HCT116 (cell line): Measurements from ENCODE around the gene SAG. TPM values are rescaled to one million over a fixed set of nuclear protein-coding genes. Genes with fewer than 3 reads are reported as not detected.

ENCODE experiments used
- ATAC-seq: fragments of 200-7000 bp; cut with Tn5 transposase; 2 replicates; pipeline ENCODE4 v1.9.1; 2020; ENCODE audit warnings: mild to moderate bottlenecking, moderate library complexity
- BruUV-seq: library from RNA; stranded (reverse); fragments of 400-500 nt; replicated peaks from 2 replicates; lab custom pipeline; 2021; lab: Mats Ljungman, UMichigan
- CTCF ChIA-PET: fragments of 300-600 bp; sonication (Branson Sonifier 250); formaldehyde crosslinking; loops from one replicate; lab custom pipeline; 2021; ENCODE audit warnings: antibody characterized with exemption; lab: Charles Lee
- POLR2A ChIA-PET: fragments of 300-600, 350-600 bp; sonication (Branson Sonifier 250); formaldehyde crosslinking; loops from one replicate; lab custom pipeline; 2021; ENCODE audit warnings: antibody characterized with exemption; lab: Charles Lee
- RAD21 ChIA-PET, 2 experiments: fragments of 300-600 bp; sonication (Branson Sonifier 250); formaldehyde crosslinking; loops; one replicate each; lab custom pipeline; 2023; ENCODE audit warnings: low total read pairs in 2 of 2; ENCODE audit not compliant: uncharacterized antibody in 2 of 2, unreplicated experiment in 2 of 2, low non-redundant PET in 1 of 2; lab: Charles Lee
- DNase-seq: peaks from one replicate; pipeline ENCODE4 v3.0.0-alpha.2; 2010; ENCODE audit warnings: low read depth, low spot score
- H2AFZ ChIP-seq: fragments of 200-600 bp; shearing (Covaris generic), sonication (generic); 2 replicates; pipeline ENCODE4 v1.6.1; 2017; ENCODE audit warnings: low read depth, mixed run types, mixed read lengths, antibody characterized with exemption, low read length; ENCODE audit not compliant: poor library complexity, severe bottlenecking
- H3K27ac ChIP-seq: 2 replicates; pipeline ENCODE4 v1.5.1; 2012; ENCODE audit warnings: low read depth, low read length
- H3K27me3 ChIP-seq: fragments of 200-600 bp; sonication (generic); 2 replicates; pipeline ENCODE4 v1.6.1; 2016; ENCODE audit warnings: mixed run types, low read length, mixed read lengths; ENCODE audit not compliant: insufficient read depth
- H3K36me3 ChIP-seq, 2 experiments: fragments of 200-500 bp in 1 of 2; fragments of 200-600 bp in 1 of 2; sonication (Bioruptor generic) in 1 of 2; sonication (generic) in 1 of 2; 2 replicates each; pipeline versions ENCODE4 v1.5.1 to v1.6.1; 2014 to 2016; ENCODE audit warnings: low read length in 2 of 2, inconsistent platforms in 1 of 2, mixed read lengths in 1 of 2, mixed run types in 1 of 2; ENCODE audit not compliant: insufficient read depth in 2 of 2, control insufficient read depth in 1 of 2
- H3K4me1 ChIP-seq, 2 experiments: fragments of 200-600 bp in 1 of 2; sonication (generic) in 1 of 2; 2 replicates each; pipeline versions ENCODE4 v1.5.1 to v1.6.1; 2012 to 2017; ENCODE audit warnings: low read length in 2 of 2, inconsistent platforms in 1 of 2, mild to moderate bottlenecking in 1 of 2, mixed read lengths in 1 of 2, mixed run types in 1 of 2, moderate library complexity in 1 of 2; ENCODE audit not compliant: insufficient read depth in 2 of 2, control insufficient read depth in 1 of 2
- H3K4me2 ChIP-seq: fragments of 200-600 bp; sonication (generic); 2 replicates; pipeline ENCODE4 v1.6.1; 2017; ENCODE audit warnings: mixed run types, low read length, mixed read lengths
- H3K4me3 ChIP-seq, 2 experiments: fragments of 200-600 bp in 1 of 2; sonication (generic) in 1 of 2; replicated peaks in 1 of 2; 2 replicates each; pipeline ENCODE4 v1.5.1; 2011 to 2016; ENCODE audit warnings: low read length in 2 of 2, control low read depth in 1 of 2, low read depth in 1 of 2, mild to moderate bottlenecking in 1 of 2, mixed read lengths in 1 of 2, mixed run types in 1 of 2
- H3K79me2 ChIP-seq: fragments of 200-600 bp; sonication (generic); 2 replicates; pipeline ENCODE4 v1.6.1; 2017; ENCODE audit warnings: mild to moderate bottlenecking, mixed run types, low read length, moderate library complexity, mixed read lengths; ENCODE audit not compliant: insufficient read depth
- H3K9ac ChIP-seq: fragments of 200-600 bp; sonication (generic); 2 replicates; pipeline ENCODE4 v1.6.1; 2016; ENCODE audit warnings: low read length, mixed read lengths
- H3K9me2 ChIP-seq: fragments of 200-600 bp; sonication (generic), shearing (Covaris generic); 2 replicates; pipeline ENCODE4 v1.6.1; 2017; ENCODE audit warnings: mixed run types, mild to moderate bottlenecking, moderate library complexity; ENCODE audit not compliant: insufficient read depth
- H3K9me3 ChIP-seq, 2 experiments: fragments of 200-500 bp in 1 of 2; fragments of 200-600 bp in 1 of 2; sonication (Bioruptor generic) in 1 of 2; sonication (generic) in 1 of 2; 2 replicates each; pipeline ENCODE4 v1.6.1; 2014 to 2017; ENCODE audit warnings: low read length in 2 of 2, mixed read lengths in 2 of 2, inconsistent platforms in 1 of 2, low read depth in 1 of 2, mild to moderate bottlenecking in 1 of 2, mixed run types in 1 of 2, moderate library complexity in 1 of 2; ENCODE audit not compliant: control insufficient read depth in 1 of 2, insufficient read depth in 1 of 2
- H4K20me1 ChIP-seq: fragments of 200-600 bp; sonication (generic), shearing (Covaris generic); 2 replicates; pipeline ENCODE4 v1.6.1; 2017; ENCODE audit warnings: mixed run types, mild to moderate bottlenecking, moderate library complexity; ENCODE audit not compliant: insufficient read depth
- EGR1 ChIP-seq: IDR thresholded peaks from 2 replicates; pipeline ENCODE4 v1.6.1; 2012; ENCODE audit warnings: low read depth
- EZH2phosphoT487 ChIP-seq: fragments of 200-600 bp; IDR thresholded peaks from 2 replicates; pipeline ENCODE4 v1.6.1; 2018; ENCODE audit warnings: antibody characterized with exemption, borderline replicate concordance
- FOSL1 ChIP-seq: IDR thresholded peaks from 2 replicates; pipeline ENCODE4 v1.6.1; 2012; ENCODE audit warnings: low read depth
- SIN3A ChIP-seq: IDR thresholded peaks from 2 replicates; pipeline ENCODE4 v1.6.1; 2012; ENCODE audit warnings: low read depth
- SP1 ChIP-seq: IDR thresholded peaks from 2 replicates; pipeline ENCODE4 v1.6.1; 2012; ENCODE audit warnings: low read depth
- SRF ChIP-seq: IDR thresholded peaks from 2 replicates; pipeline ENCODE4 v1.6.1; 2012; ENCODE audit warnings: low read depth
- TCF7L2 ChIP-seq: IDR thresholded peaks from 2 replicates; pipeline ENCODE4 v1.7.0; 2011; ENCODE audit warnings: borderline replicate concordance, inconsistent platforms; ENCODE audit not compliant: insufficient read depth, insufficient read length; ENCODE audit errors: extremely low read depth
- intact Hi-C: fragments of 100-400 bp; cut with micrococcal nuclease; formaldehyde crosslinking; loops from 2 replicates; pipeline ENCODE4 v1.10.0; 2022
- total RNA-seq: library from RNA; stranded (reverse); gene quantifications from one replicate; pipeline ENCODE4 v1.2.1, GENCODE V29; 2021; ENCODE audit not compliant: unreplicated experiment
- TF ChIP-seq, protein P1 (sequence below): IDR thresholded peaks from 2 replicates; pipeline ENCODE4 v1.6.1; 2012; ENCODE audit warnings: low read depth
- TF ChIP-seq, protein P2 (sequence below), 3 experiments: fragments of 200-600 bp in 1 of 3; sonication (generic) in 1 of 3; IDR thresholded peaks in 2 of 3; conservative IDR thresholded peaks in 1 of 3; 2 replicates each; pipeline ENCODE4 v1.5.1; 2012 to 2017; ENCODE audit warnings: low read depth in 2 of 3, low read length in 2 of 3, antibody characterized with exemption in 1 of 3, borderline replicate concordance in 1 of 3, control low read depth in 1 of 3, mild to moderate bottlenecking in 1 of 3, mixed read lengths in 1 of 3, mixed run types in 1 of 3, moderate library complexity in 1 of 3; ENCODE audit not compliant: insufficient read depth in 1 of 3

The SAG gene
- total RNA-seq, 1 experiment from 2014 or later, result not detected

DNA sequence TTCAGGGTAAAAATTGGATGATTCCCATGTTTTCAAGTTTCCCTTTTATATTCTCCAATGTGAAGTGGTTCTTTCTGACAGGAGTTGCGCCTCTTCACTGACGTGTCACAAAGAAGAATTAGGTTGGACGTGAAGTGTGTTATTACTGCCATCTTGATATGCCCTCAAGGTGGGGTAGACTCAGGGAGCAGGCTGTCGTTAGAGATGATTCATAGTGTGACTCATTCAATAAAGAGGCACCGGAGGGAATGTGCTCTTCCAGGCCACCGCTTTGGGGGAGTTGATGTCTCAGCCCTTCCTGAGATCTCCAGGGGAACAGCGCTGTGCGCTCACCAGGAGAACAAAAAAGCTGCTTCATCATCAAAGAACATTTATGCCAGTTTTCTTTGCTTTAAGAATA, 43.1 kb downstream of the SAG start (continued):
- TF ChIP-seq, protein P1, sequence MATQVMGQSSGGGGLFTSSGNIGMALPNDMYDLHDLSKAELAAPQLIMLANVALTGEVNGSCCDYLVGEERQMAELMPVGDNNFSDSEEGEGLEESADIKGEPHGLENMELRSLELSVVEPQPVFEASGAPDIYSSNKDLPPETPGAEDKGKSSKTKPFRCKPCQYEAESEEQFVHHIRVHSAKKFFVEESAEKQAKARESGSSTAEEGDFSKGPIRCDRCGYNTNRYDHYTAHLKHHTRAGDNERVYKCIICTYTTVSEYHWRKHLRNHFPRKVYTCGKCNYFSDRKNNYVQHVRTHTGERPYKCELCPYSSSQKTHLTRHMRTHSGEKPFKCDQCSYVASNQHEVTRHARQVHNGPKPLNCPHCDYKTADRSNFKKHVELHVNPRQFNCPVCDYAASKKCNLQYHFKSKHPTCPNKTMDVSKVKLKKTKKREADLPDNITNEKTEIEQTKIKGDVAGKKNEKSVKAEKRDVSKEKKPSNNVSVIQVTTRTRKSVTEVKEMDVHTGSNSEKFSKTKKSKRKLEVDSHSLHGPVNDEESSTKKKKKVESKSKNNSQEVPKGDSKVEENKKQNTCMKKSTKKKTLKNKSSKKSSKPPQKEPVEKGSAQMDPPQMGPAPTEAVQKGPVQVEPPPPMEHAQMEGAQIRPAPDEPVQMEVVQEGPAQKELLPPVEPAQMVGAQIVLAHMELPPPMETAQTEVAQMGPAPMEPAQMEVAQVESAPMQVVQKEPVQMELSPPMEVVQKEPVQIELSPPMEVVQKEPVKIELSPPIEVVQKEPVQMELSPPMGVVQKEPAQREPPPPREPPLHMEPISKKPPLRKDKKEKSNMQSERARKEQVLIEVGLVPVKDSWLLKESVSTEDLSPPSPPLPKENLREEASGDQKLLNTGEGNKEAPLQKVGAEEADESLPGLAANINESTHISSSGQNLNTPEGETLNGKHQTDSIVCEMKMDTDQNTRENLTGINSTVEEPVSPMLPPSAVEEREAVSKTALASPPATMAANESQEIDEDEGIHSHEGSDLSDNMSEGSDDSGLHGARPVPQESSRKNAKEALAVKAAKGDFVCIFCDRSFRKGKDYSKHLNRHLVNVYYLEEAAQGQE, result no peak
- no peak for TF ChIP-seq EGR1

DNA sequence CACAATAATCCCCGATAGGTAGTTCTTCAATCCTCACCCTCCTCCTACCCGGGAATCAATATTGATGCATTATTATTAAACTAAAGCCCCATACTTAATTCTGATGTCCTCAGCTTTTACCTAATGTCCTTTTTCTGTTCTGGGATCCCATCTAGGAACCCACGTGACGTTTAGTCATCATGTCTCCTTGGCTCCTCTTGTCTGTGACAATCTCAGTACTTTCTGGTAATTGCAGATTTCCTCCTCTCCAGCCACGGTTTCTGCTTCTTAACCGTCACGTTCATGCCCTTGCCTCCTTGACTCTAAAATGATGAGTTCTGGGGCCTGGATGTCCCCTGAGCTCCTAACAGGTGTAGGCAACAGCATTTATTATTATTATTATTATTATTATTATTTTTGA, 43.8 kb downstream of the SAG start:
- ATAC-seq, result no peak
- Histone ChIP-seq H2AFZ (peak overlapping the region; percentile 89), H3K4me3 (peak overlapping the region in 1 of 2 experiments; percentile 8; a peak in 2 of 4 replicates), H3K36me3 (no peaks in the 10 kb centered on the region), H3K9ac (peak overlapping the region; percentile 30), H3K27me3 (no peaks in the 10 kb centered on the region), H3K9me2 (no peaks in the 10 kb centered on the region), H3K4me1 (peaks cover 37 to 65% of the 10 kb centered on the region in 2 experiments), H3K79me2 (peaks cover 16% of the 10 kb centered on the region), H3K9me3 (no peaks in the 10 kb centered on the region), H4K20me1 (no peaks in the 10 kb centered on the region; the same call in 1 of the 2 replicates), H3K4me2 (peak overlapping the region; percentile 60), H3K27ac (peak overlapping the region; percentile 29; the same call in 1 of the 2 replicates)
- ChIA-PET POLR2A (no interaction called here), RAD21 (no interaction called here), CTCF (no interaction called here)
- intact Hi-C loops, result loop anchor here (2.0 to 5.0 kb wide), 2 partner anchors 91 to 99 kb away; partner anchors contain the start of gene ATG16L1
- TF ChIP-seq TCF7L2 (no peak), SIN3A (no peak), FOSL1 (no peak), SP1 (no peak), EGR1 (no peak), SRF (no peak), EZH2phosphoT487 (no peak)
- TF ChIP-seq, protein P2, sequence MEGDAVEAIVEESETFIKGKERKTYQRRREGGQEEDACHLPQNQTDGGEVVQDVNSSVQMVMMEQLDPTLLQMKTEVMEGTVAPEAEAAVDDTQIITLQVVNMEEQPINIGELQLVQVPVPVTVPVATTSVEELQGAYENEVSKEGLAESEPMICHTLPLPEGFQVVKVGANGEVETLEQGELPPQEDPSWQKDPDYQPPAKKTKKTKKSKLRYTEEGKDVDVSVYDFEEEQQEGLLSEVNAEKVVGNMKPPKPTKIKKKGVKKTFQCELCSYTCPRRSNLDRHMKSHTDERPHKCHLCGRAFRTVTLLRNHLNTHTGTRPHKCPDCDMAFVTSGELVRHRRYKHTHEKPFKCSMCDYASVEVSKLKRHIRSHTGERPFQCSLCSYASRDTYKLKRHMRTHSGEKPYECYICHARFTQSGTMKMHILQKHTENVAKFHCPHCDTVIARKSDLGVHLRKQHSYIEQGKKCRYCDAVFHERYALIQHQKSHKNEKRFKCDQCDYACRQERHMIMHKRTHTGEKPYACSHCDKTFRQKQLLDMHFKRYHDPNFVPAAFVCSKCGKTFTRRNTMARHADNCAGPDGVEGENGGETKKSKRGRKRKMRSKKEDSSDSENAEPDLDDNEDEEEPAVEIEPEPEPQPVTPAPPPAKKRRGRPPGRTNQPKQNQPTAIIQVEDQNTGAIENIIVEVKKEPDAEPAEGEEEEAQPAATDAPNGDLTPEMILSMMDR (IDR thresholded peaks at IDR 0.05 in 2 of 3, conservative IDR thresholded peaks at IDR 0.05 in 1 of 3; ENCODE audit: borderline replicate concordance in 1 of 3, insufficient read depth in 1 of 3, low read depth in 2 of 3, low read length in 2 of 3), result no peak
- peak; percentile 18 for DNase-seq
- BruUV-seq, result no TSS peak
